HG03103 (cell line): ENCODE measurements around the gene TNS1.
"Not testable (repeated sequence)": the region's sequence is repeated elsewhere in the genome, so short reads cannot be mapped to it uniquely, and the experiment has no call there.

Source experiments
- ATAC-seq: cut with Tn5 transposase; IDR thresholded peaks from one replicate; pipeline ENCODE4 v1.9.1; 2021; ENCODE audit warnings: low read depth; ENCODE audit not compliant: unreplicated experiment

TNS1 gene

DNA sequence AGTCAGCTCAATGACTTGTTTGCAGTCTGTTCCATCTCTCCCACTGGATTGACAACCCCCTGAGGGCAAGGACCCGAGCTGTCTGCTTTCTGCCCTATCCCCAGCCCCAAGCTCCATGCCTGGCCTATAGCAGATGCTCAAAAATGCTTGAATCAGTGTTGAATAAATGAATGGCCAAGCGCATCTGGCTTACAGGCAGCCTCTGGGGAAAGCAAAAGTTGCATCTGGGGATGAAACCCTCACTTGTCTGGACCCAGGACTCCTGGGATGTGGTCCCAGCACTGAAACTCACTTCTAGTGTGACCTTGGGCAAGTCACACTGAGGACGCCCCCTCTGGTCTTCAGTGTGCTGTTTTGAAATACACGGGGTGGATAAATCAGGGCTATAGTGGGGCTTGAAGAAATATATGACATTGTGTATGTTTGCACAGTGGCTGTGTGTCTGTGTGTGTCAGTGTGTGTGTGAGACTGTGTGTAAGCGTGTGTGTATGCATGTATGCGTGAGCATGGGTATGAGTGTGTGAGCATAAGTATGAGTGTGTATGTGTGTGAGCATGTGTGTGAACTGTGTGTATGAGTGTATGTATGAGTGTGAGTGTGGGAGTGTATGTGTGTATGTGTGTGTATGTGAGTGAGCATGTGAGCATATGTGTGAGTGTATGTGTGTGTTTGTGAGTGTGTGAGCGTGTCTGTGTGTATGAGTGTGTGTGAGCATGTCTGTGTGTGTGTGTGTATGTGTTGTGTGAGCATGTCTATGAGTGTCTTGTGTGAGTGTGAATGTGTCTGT is 27.8 kb upstream of the TNS1 start:
- no peak for ATAC-seq

DNA sequence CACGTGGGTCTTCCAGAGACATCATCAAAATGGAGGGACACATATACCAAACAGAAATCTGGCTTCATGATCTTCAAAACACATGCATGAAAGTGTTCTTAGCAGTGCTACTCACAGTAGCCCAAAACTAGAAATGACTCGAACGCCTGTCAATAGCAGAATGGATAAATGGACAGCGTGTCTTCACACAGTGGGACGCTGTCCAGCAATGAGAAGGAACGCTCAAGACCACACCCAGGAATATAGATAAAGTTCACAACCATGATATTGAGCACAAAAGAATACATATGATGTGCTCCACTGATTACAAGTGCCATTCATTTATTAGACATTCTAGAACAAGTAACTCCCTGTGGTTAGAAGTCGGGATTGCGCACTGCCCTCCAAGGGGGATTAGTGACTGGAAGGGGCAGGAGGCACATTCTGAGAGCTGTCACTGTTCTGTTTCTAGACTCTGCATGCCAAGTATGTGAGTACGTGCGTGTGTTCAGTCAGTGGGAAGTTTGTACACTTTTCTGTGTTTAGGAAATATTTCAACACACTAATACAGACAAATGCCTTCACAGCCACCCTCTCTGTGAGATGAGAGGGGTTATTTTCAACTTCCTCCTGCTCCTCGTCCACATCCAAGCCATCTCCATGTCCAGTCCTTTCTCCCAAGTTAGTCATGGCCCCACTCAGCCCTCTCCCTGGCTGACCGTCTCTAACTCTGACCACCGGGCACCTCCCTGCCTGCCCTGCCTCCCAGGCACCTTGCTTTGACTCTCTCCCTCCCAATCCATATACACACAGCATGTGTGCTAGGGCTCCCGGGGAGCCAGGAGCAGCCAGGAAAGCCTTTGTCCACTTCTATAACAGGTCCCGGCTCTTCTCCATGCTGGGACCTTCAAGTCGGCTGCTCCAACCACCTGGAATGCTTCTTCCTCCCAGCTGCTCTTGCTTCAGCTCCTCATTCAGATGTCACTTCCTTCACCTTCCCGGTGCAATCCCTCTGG is 26.9 kb upstream of the TNS1 start:
- ATAC-seq = no peak

GRCh38 chr2:218028562-218029348 is 26.0 kb upstream of the TNS1 start:
- no peak for ATAC-seq

DNA sequence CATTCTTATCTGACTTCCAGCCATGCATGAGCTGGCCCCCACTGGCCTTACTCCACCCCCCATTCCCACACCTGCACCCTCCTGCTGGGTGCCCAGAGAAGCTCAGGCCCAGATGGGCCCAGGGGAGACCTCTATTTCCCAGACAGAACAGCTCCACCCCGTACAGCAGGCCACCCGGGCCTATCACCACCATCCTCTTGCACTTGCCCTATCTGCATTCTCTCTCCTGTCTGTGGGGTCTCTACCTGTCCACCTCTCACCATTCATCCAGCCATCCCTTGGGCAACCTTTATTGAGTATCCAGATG is 25.3 kb upstream of the TNS1 start:
- ATAC-seq = no peak

DNA sequence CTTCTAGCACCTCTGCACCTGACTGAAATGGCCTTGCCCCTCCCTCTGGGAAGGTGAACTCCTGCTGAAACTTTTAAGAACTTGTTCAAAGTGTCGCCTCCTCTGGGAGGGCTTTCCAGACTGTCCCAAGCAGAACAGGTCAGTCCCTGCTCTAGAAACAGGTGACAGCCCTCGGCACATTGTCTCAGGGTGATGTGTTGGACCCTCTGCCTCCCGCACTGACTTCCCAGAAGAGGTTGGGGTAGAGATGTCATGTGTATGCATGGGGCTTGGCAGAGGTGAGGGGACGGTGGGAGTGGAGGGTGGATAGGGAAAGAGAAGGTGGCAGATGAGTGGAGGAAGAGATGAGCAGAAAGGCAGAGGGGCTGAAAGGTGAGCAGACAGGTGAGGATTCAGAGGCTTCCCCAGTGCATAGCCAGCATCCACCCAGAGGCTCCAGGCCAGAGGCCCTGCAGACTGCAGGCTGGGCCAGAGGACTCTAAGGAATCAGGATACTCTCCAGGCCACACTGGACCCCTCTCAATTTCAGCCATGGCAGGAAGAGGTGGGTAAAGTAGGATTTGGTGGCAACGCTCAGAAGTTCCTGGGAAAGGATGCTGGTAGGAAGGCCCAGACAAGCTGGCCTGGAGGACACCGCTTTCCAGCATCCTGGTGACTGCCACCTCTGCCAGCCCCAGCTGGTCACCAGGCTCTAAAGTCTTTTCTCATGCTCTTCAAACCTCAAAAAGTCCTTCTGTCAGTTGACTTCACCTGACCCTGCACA is 24.8 kb upstream of the TNS1 start:
- ATAC-seq = no peak

DNA sequence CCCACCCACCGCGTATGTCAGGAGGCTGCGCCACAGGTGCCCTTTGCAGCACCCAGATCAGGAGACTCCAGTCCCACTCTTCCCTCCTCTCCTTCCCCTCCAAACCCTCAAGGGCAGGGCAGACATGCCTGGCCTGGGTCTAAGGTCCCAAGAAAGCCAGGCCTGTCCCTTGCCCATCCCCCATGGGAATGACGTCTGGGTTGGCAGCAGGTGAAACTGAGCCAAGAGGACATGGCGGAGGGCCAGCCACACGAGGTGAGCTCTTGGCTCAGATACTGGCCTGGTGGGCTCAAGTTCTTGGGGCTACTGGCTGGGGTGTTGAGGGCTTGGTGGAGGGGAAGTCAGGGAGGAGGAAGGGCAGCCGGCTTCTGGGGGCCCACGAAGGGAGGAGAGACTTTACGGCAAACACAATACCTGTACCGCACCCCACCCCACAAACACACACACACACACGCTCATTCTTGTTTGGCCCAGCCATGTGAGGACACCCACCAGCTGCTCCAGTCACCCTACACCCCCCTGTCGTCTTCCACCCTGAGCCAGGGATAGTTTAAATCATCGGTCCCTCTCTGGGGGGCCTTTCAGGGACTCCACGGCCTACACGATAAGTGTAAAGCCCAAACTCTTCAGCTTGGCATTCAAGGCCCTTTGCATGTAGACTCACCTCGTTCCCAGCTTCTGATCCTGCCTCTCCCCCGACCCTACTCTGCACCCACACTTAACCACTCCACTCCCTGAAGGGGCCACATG is 24.1 kb upstream of the TNS1 start:
- ATAC-seq = no peak

GRCh38 chr2:218026244-218026643 is 23.4 kb upstream of the TNS1 start:
- no peak for ATAC-seq

GRCh38 chr2:218024871-218025270 is 22.1 kb upstream of the TNS1 start:
- ATAC-seq = no peak

DNA sequence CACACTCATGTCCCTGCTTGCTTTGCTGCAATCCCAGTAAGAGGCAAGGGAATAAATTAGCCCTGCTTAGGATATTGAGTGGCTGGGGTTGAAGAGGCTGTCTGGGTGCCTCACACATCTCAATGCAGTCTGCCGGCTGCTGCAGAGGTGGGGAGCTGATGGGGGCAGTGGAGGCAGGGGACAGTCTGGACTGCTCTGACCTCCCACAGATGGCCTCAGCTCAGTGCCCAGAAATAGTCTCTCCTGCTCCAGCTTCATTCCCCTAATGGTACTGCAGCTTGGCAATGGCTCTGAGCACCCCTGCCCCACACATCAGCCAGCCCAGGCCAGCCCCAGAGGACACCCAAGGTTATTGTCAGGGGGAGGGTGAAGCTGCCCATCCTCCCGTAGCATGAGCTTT is 21.5 kb upstream of the TNS1 start:
- ATAC-seq = no peak

DNA sequence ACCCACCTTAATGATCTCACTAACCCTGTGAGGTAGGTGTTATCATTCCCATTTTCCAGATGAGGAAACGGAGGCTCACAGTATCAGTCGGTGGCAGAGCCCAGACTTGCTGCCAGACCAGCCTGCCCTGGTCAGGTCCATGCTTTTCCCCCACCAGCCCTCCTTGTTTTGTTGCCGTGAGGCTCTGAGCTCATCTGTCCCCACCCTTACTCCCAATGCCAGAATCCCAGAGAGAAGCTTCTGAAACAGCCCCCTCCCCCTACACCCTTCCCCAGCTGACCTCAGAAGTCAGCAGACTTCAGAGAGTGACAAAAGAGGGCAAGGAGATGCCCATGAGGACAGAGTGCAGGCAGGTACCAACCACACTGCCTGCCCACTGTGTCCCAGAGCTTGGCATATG is 20.8 kb upstream of the TNS1 start:
- no peak for ATAC-seq

- no peak for ATAC-seq
Measured at GRCh38 chr2:218022851-218023530, 20.2 kb upstream of the TNS1 start.

DNA sequence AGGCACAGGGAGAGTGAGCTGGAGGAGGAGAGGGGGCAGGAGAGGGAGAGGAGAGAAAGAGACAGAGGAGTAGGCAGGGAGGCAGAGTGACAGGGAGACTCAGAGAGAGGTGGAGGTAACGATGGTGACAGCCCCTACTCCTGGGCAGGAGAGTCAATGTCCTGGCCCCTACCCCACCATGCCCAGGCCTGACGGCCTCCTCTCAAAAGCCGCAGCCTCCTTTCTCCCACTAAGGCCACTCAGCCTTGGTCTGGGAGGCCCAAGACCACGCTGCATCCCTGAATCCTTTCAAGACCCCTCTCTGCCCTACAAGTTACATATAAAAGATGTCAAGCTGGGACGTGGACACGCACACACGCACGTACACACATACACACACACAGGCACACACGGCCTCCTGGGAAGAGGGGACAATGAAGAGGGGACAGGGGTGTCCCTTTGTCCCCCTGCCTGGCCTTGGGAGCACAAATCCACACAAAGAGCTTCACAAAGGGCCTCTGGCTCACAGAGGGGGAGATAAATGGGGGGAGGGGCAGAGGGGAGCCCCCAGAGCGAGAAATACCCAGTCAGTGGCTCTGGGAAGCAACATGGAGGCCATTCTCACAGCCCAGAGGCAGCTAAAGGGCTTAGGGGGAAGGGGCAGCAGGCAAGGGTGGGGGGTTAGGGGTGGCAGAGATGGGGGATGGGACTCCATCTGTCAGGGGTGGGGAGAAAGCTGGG is 19.5 kb upstream of the TNS1 start:
- no peak for ATAC-seq

- ATAC-seq = no peak
Measured at GRCh38 chr2:218021536-218022071, 18.8 kb upstream of the TNS1 start.

- ATAC-seq = no peak
Measured at GRCh38 chr2:218020966-218021535, 18.3 kb upstream of the TNS1 start.

GRCh38 chr2:218020281-218020680 is 17.5 kb upstream of the TNS1 start:
- ATAC-seq = no peak

- ATAC-seq = no peak
Measured at GRCh38 chr2:218019411-218020060, 16.7 kb upstream of the TNS1 start.

- not testable (repeated sequence) for ATAC-seq
Measured at GRCh38 chr2:218018842-218019125, 16.0 kb upstream of the TNS1 start.
